GM19099 (cell line): Measurements from ENCODE around the gene ITIH4.

Experiments
- POLR2A ChIP-seq: IDR thresholded peaks from 3 replicates; pipeline ENCODE4 v1.6.1; 2011; ENCODE audit warnings: low read depth; ENCODE audit not compliant: insufficient read length; ENCODE audit errors: extremely low read depth

The ITIH4 gene

DNA sequence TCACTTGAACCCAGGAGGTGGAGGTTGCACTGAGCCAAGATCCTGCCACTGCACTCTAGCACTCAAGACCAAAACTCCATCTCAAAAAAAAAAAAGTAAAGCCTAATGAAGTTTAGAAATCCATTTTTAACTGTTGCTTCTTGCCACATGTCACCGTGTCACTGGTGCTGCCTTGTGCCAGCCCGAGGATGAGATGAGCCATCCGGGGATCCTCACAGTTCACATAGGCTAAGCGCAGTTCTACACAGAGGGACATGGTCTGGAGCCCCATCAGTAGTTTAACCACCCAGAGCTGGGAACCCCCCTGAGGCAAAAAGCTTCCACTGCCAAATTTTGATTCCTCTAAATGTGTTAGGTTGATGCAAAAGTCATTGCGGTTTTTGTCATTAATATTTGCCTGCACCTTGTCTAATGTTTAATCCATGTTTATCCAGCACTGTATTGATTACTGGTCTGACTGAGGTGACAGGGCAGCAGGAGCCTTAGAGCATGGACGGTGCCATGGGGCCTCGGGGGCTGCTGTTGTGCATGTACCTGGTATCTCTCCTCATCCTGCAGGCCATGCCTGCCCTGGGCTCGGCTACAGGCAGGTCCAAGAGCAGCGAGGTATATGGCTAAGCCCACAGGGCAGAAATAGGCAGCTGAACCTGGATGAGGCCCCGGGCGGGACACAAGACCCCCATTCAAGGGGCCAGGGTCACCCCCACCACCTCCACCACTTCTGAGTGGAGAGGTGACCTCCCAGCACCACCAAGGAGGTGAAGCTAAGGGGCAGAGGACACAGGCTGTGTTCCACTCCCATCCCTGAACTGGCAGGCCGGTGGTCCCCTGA lies 53.1 kb downstream of the ITIH4 start, which contains the start of gene ITIH1:
ITIH1 (plus strand) TSS at position 473 of the 832 bp plus-strand sequence; CDS start at position 490, 17 bp downstream.
- no peak for TF ChIP-seq POLR2A

GRCh38 chr3:52775877-52776276 lies 54.6 kb downstream of the ITIH4 start:
- TF ChIP-seq POLR2A = no peak

DNA sequence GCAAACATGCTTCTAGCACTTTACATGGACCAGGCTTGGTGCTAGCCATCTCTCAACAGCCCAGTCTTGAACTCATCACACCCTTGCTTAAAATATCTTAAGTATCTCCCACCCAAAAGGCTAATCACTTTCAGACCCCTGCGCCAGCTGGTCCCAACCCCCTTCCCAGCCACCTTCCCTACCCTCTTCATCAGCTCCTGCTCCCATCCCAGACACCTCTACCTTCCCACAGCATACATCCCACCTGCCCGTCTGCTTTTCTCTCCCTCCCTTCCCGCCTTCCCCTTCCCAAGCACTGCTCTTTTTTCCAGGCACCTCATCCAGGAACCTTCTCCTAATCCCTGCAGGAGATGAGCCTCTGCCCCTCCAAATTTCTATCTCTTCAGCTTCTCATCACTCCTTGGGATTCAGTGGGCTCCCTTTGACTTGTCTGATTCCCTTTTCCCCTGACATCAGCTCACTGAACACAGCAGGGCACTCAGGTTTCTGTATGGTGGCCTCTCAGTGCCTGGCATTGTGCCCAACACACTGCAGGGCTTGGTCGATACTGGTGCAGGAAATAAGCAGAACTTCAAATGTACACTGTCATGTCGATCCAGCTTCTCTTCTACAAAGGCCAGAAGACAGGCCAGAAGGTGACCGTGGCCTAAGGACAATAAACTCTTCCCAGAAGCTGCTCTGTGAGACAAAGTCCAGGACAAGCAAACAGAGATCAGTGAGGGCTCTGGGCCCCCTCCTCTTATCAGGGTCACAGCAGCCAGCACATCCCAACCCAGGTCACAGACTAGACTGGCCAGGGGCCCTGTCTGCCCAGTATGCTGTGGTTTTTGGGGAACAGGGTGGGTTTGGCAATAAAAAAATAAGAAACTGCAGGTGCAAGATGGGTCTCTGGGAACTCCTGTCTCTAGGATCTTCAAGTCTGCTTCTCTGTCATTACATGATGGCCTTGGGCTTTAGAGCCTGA lies 55.3 kb downstream of the ITIH4 start:
- TF ChIP-seq POLR2A = no peak

DNA sequence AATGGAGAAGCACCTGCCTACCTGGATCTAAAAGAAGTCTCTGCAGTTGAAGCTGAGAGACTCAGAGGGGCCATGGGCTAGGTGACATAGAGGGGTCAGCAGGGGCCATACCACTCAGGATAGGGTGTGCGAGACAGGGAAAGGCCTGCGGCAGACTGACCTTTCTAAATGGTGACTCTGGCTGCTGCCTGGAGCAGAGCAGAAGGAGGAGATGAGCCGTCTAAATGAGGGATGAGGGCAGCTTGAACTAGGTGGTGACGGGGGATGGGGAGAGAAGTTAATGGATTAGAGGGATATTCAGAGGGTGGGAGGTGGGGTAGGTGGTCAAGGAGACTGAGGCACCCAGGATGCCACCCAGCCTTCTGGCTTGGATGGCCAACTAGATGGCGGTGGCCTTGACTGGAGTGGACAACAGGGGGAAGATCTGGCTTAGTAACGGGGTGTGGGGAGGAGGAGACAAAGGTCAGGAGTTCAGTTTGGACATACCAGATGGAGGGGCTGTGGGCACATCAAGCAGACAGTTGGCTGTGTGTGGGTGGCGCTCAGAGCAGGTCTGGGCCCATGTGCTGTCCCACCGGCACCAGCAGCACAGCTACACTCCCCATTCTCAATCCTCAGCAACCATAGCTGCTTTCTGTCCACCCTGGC lies 56.3 kb downstream of the ITIH4 start:
- TF ChIP-seq POLR2A = no peak

DNA sequence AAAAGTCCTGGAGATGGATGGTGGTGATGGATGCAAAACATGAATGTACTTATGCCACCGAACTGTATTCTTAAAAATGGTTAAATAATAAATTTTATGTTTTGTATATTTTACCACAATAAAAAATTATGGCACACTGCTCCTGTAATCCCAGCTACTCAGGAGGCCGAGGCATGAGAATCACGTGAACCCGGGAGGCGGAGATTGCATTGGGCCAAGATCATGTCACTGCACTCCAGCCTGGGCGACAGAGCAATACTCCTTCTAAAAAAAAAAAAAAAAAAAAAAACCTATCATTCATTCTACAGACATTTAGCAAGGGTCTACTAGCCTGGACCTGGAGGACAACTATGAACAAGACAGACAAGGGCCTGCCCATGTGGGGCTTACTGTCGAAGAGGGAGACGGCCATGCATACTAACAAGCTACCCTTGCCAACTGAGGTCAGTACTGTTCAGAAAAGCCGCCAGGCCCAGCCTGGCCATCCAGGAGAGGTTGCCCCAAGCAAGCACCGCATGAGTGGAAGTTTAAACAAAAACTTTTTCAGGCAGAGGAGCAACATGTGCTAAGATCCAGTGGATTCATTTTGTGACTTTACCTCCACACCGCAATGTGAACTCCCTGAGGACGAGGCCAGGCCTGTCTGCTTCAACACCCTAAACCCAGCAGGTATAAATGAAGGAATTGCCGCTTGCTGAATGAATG lies 57.0 kb downstream of the ITIH4 start:
- TF ChIP-seq POLR2A = no peak

GRCh38 chr3:52771702-52772101 lies 58.8 kb downstream of the ITIH4 start:
- no peak for TF ChIP-seq POLR2A

DNA sequence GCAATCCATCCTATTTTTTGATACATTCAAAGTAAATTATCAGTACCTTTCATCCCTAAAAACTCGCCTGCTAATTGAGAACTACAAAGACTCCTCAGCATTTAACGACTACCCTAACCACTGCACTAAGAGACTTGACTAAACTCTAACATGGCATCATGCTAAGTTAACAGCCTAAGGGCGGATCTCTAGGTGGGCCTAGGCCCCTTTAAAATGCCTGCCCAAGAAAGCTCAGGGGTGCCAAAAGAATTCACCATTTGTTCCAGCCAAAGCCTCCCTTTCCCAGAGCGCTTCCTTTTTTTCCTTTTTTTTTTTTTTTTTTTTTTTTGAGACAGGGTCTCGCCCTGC lies 59.2 kb downstream of the ITIH4 start:
- TF ChIP-seq POLR2A = no peak

DNA sequence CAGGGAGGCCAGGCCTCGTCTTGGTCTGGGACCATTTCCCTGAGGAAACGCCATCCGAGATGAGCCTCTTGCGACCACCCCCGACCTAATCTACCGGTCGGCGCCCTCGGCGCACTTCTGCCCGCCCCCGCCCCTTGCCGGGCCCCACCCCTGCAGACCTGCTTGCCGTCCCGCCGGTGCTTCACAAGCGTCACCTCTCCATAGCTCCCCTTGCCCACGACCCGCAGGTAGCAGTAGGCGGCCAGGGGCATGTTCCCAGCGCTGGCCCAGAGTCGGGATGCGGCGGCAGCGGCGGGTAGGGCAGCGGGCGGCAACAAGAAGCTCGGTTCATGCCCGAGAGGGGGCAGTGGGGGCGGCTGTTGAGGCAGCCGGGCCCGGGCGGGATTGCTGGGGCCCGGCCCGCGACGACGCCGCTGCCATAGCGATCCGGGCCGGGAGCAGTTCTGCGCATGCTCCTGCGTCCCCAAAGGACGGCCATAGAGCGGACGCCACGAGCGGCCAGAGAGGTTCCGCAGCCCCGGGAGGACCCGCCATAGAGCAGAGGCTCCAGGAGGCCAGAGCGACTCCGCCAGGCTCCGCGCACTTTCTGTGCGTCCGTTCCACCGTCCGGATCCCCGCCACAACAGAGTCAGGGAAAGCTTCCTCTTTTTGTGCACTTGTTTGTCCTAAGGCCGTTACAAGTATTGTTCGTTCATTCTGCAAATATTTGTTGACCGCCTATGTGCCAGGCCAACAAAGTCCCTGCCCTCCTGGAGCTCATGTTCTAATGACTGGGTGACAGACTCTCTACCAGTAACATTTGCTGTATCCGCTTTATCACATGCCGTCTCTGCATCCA lies 59.8 kb downstream of the ITIH4 start, which contains the start of gene NEK4:
NEK4 (minus strand) TSS at position 445 of the 838 bp plus-strand sequence; CDS start at position 251, 194 bp downstream.
- peak; percentile 98 for TF ChIP-seq POLR2A

DNA sequence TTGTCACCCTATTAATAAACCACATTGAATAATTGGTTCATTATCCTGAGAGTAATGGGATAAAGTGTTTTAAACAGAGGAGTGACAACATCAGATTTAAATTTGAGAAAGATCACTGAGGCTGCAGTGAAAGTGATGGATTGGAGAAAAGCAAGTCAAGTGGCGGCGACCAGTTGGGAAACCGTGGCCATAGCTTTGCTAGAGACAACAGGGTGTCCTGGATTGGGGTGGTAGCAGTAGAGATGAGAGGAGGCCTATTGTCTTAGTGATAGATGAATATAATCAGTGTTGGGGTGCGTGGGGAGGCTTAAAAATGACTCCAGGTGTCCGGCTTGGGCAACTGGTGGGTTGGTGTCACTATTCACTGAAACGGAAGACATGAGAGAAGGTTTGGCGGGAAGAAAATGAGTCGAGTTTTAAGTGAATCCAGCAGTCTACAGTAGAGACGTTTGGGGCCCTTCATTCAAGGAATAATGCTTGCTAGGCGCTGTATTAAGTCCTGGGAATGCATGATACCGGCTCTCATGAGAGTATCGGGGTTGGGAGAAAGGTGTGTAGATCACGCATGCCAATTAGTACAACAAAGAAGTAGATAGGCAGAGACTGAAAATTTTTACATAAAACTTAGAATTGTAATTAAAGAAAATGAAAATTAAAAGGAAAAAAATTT lies 60.6 kb downstream of the ITIH4 start:
- TF ChIP-seq POLR2A = no peak

DNA sequence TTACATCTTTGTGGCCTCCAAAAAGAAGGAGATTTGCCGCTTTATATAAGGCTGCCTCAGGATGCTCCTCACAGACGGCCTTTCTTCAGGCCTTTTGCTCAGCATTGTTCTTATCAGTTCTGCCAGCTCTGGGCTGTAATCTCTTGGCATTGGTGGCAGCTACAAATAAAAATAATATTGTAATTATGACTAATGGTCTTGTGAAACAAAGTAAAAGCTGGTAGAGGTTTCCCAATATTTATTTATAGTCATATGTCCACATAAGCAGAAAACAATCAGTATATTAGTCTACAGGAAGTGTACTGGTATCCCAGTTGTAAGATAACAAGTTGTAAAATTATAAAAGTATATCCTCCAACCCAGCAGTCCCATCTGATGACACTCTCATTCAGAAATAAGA lies 67.0 kb downstream of the ITIH4 start:
- TF ChIP-seq POLR2A = no peak
